ENCODE data around the gene DSC1.

The DSC1 gene

GRCh38 chr18:31088532-31088931 is 74.1 kb downstream of the DSC1 start:
- H3K4me3 ChIP-seq (ENCODE audit: low read depth, low read length), result no peak overlapping the region
- no peak for TF ChIP-seq CTCF (IDR thresholded peaks at IDR 0.05; ENCODE audit: borderline replicate concordance, insufficient read depth, low read depth, low read length)

- TF ChIP-seq CTCF (IDR thresholded peaks at IDR 0.05; ENCODE audit: borderline replicate concordance, insufficient read depth, low read depth, low read length), result no peak
- no peak overlapping the region for H3K4me3 ChIP-seq (ENCODE audit: low read depth, low read length)
Observed at GRCh38 chr18:31079973-31080372, 82.7 kb downstream of the DSC1 start.

All from GM12875 (cell line).